GM12874 (cell line): ENCODE measurements around the gene ATOSA.

Source experiments
- TF ChIP-seq, protein P1 (sequence below): IDR thresholded peaks from 2 replicates; pipeline ENCODE4 v1.5.1; 2011; ENCODE audit warnings: low read depth, mild to moderate bottlenecking, control low read depth, low read length, moderate library complexity; ENCODE audit not compliant: insufficient read depth

Gene ATOSA

DNA sequence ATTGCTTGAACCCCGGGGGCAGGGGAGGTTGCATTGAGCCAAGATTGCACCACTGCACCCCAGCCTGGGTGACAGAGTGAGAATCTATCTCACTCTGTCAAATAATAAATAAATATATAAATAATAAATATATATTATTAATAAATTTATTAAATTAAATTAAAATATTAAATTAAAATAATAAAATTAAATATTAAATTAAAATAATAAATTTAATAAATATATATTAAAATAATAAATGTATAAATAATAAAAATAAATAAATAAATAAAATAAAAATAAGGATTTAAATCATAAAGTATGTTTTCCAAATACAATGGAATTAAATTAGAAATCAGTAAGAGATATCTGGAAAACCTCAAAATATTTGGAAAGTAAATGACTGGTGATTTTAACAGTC lies 43.3 kb downstream of the ATOSA start:
- TF ChIP-seq, protein P1, sequence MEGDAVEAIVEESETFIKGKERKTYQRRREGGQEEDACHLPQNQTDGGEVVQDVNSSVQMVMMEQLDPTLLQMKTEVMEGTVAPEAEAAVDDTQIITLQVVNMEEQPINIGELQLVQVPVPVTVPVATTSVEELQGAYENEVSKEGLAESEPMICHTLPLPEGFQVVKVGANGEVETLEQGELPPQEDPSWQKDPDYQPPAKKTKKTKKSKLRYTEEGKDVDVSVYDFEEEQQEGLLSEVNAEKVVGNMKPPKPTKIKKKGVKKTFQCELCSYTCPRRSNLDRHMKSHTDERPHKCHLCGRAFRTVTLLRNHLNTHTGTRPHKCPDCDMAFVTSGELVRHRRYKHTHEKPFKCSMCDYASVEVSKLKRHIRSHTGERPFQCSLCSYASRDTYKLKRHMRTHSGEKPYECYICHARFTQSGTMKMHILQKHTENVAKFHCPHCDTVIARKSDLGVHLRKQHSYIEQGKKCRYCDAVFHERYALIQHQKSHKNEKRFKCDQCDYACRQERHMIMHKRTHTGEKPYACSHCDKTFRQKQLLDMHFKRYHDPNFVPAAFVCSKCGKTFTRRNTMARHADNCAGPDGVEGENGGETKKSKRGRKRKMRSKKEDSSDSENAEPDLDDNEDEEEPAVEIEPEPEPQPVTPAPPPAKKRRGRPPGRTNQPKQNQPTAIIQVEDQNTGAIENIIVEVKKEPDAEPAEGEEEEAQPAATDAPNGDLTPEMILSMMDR, result no peak
